ENCODE measurements around the gene CAPN5. TPM values are rescaled to one million over a fixed set of nuclear protein-coding genes. Genes with fewer than 3 reads are reported as not detected.
"Not testable (repeated sequence)": the region's sequence is repeated elsewhere in the genome, so short reads cannot be mapped to it uniquely, and the experiment has no call there.

CAPN5 gene
- 0.44 and 0.71 TPM in 2 replicates for total RNA-seq

DNA sequence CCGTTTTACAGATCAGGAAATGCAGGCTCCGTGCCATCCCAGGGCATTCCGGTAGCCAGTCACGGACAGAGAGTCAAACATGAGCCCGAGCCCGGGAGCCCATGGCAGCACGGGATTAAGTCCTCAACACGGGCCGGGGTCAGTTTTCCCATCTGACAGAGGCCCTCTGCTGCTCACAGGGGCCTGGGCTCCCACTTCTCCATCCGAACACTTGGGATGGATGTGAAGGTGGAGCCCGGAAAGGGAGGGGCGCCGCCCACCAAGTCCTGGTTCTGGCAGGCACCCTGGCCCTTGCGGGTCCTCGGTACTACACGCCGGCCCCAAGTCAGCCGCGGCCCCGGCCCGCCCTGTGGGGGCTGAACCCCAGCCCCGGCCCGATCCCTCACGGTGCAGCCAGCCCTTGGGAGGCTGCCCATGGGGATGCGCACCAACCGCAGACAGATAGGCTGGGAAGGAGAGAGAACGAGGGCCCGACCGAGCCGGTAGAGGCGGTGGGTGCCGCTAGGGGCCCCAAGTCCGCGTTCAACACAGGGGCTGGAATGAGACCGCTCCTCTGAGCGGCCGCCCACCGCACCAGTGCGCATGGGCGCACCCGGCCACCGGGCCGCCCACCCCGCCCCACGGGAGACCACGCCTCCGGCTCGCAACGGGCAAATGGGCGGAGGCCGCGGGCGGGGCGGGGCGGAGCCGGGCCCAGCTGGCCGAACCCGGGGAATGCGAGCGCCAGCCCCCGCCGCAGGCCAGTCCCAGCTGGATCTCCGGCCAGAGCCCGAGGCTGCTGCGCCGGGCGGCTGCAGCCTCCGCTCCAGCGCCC lies at the start of gene CAPN5:
TSS of gene CAPN5 (plus strand) at position 743 of the 814 bp plus-strand sequence. CDS start 17,916 bp downstream, outside the sequence.
- Mint-ChIP-seq H3K36me3 (ENCODE audit: low read depth) (no peaks in the 10 kb centered on the region), H3K27me3 (no peaks in the 10 kb centered on the region), H3K9me3 (no peaks in the 10 kb centered on the region), H3K27ac (peak within 1 kb of the TSS; percentile 54), H3K4me3 (peak within 1 kb of the TSS; percentile 85), H3K4me1 (peaks cover 10% of the 10 kb centered on the region)
- CTCF ChIA-PET: interaction anchor here (1.7 kb wide), 1 partner anchor 25 kb away, joined by 9 read pairs; no protein-coding TSS in a partner anchor
- intact Hi-C loops (cut with micrococcal nuclease): loop anchor here (1.0 to 10.0 kb wide), 4 partner anchors 19 to 408 kb away; partner anchors contain the start of genes ACER3 and PAK1
- DNase-seq: peak; percentile 93
- peak; percentile 95 for ATAC-seq (ENCODE audit: low read depth)
- POLR2A ChIA-PET: interaction anchor here (1.0 kb wide), 1 partner anchor 19 kb away, joined by 11 read pairs; no protein-coding TSS in a partner anchor
- TF ChIP-seq, protein P1, sequence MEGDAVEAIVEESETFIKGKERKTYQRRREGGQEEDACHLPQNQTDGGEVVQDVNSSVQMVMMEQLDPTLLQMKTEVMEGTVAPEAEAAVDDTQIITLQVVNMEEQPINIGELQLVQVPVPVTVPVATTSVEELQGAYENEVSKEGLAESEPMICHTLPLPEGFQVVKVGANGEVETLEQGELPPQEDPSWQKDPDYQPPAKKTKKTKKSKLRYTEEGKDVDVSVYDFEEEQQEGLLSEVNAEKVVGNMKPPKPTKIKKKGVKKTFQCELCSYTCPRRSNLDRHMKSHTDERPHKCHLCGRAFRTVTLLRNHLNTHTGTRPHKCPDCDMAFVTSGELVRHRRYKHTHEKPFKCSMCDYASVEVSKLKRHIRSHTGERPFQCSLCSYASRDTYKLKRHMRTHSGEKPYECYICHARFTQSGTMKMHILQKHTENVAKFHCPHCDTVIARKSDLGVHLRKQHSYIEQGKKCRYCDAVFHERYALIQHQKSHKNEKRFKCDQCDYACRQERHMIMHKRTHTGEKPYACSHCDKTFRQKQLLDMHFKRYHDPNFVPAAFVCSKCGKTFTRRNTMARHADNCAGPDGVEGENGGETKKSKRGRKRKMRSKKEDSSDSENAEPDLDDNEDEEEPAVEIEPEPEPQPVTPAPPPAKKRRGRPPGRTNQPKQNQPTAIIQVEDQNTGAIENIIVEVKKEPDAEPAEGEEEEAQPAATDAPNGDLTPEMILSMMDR (IDR thresholded peaks at IDR 0.05): no peak

- POLR2A ChIA-PET: interaction anchor here (0.7 kb wide), 1 partner anchor 29 kb away, joined by 7 read pairs; no protein-coding TSS in a partner anchor
- ATAC-seq (ENCODE audit: low read depth): not testable (repeated sequence)
Observed at GRCh38 chr11:77018396-77018924, 48.3 kb upstream of the CAPN5 start.

DNA sequence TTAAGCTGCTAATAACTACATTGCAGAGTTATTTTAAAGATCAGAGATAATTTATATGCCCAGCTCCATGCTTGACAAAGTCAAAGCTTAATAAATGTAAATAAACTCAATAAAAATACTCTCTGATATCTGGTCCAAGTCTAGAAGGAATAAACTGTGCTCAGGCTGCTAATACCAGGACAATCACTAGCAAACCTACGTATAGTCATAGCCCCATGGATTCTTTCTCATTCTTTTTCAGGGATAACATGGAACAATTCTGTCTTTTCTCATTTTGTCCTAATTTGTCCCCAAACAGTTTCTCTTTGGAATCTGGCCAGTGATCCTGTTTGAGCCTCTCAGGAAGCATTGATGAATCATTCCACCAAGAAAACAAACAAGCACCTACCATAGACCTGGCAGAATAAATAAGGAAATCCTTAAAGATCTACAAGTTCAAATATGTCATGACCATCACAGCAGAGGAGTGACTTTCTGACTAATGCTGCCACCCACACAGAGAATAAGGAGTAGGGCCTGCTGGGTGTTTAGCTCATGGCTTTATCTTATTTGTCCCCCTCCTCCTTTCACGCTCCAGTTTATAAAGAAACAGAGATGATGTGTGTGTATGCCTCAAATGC lies 46.7 kb upstream of the CAPN5 start:
- no peak for ATAC-seq (ENCODE audit: low read depth)
- peaks cover 4% of the 10 kb centered on the region for H3K4me1 Mint-ChIP-seq
- DNase-seq: no peak
- H3K4me3 Mint-ChIP-seq: no peak overlapping the region
- TF ChIP-seq, protein P1 (IDR thresholded peaks at IDR 0.05): no peak
- H3K27me3 Mint-ChIP-seq: no peaks in the 10 kb centered on the region
- intact Hi-C loops (cut with micrococcal nuclease): no loop called here
- no peaks in the 10 kb centered on the region for H3K9me3 Mint-ChIP-seq
- CTCF ChIA-PET: no interaction called here
- no peak overlapping the region for H3K27ac Mint-ChIP-seq
- POLR2A ChIA-PET: interaction anchor here (0.6 kb wide), 1 partner anchor 27 kb away, joined by 3 read pairs; no protein-coding TSS in a partner anchor
- peaks cover 26% of the 10 kb centered on the region for H3K36me3 Mint-ChIP-seq (ENCODE audit: low read depth)

More at GRCh38 chr11:77018396-77018924, 48.3 kb upstream of the CAPN5 start:
- CTCF ChIA-PET; H3K4me1 Mint-ChIP-seq; intact Hi-C loops (cut with micrococcal nuclease); H3K4me3 Mint-ChIP-seq; DNase-seq; H3K27me3 Mint-ChIP-seq; H3K27ac Mint-ChIP-seq; H3K9me3 Mint-ChIP-seq: not testable (repeated sequence)
- peaks cover 26% of the 10 kb centered on the region for H3K36me3 Mint-ChIP-seq (ENCODE audit: low read depth)

DNA sequence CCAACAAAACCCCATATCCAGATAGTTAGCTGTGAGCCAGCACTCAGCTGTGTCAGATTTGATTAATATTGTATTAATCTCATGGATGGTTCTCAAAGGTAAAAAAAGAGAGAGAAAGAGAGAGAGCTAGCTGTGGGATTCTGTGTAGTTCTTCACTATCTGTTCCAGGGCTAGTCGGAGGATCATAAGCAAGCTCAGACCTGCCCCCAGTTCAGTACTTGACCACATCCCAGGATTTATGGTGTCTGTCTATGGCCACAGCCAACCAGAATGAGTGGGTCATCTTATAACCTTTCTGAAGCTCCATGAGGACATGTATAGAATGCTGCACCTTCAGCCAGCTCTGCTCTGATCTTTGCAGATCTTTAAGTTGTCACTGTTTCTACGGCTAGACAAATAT lies 46.0 kb upstream of the CAPN5 start:
- DNase-seq (no peak), ATAC-seq (ENCODE audit: low read depth) (no peak)
- no peak overlapping the region for H3K27ac Mint-ChIP-seq
- H3K9me3 Mint-ChIP-seq: no peaks in the 10 kb centered on the region
- POLR2A ChIA-PET: interaction anchor here (0.6 kb wide), 1 partner anchor 27 kb away, joined by 3 read pairs; no protein-coding TSS in a partner anchor
- peaks cover 26% of the 10 kb centered on the region for H3K36me3 Mint-ChIP-seq (ENCODE audit: low read depth)
- peaks cover 4% of the 10 kb centered on the region for H3K4me1 Mint-ChIP-seq
- intact Hi-C loops (cut with micrococcal nuclease): no loop called here
- no peak overlapping the region for H3K4me3 Mint-ChIP-seq
- H3K27me3 Mint-ChIP-seq: no peaks in the 10 kb centered on the region
- CTCF ChIA-PET: no interaction called here
- TF ChIP-seq, protein P1 (IDR thresholded peaks at IDR 0.05): no peak

- TF ChIP-seq, protein P1 (IDR thresholded peaks at IDR 0.05): no peak
- Mint-ChIP-seq H3K27me3 (peaks cover 6% of the 10 kb centered on the region), H3K4me3 (no peak overlapping the region), H3K9me3 (no peaks in the 10 kb centered on the region), H3K36me3 (ENCODE audit: low read depth) (peaks cover 10% of the 10 kb centered on the region), H3K4me1 (peaks cover 4% of the 10 kb centered on the region), H3K27ac (no peak overlapping the region)
- no peak for DNase-seq
- intact Hi-C loops (cut with micrococcal nuclease): no loop called here
- CTCF ChIA-PET: interaction anchor here (1.0 to 1.7 kb wide), 3 partner anchors 66 to 105 kb away, joined by 3 to 4 read pairs (median 3); no protein-coding TSS in a partner anchor
- ATAC-seq (ENCODE audit: low read depth): peak; percentile 57
- POLR2A ChIA-PET: interaction anchor here (1.2 kb wide), 1 partner anchor 105 kb away, joined by 3 read pairs; no protein-coding TSS in a partner anchor
Observed at GRCh38 chr11:77024745-77025144, 42.0 kb upstream of the CAPN5 start.
